Astrocyte (in vitro differentiated cells and primary cell): ENCODE results near the gene CRB2. TPM values are rescaled to one million over a fixed set of nuclear protein-coding genes. Genes with fewer than 3 reads are reported as not detected.
A peak's percentile ranks its signal among the peaks of the same experiment; 100 is the strongest.

Experiments used
- DNase-seq: peaks from one replicate; pipeline ENCODE4 v3.0.0-alpha.2; 2010; ENCODE audit warnings: low read depth
- FAIRE-seq: peaks from 2 replicates; lab custom pipeline; 2011; peaks lifted over from hg19 to GRCh38; lab: Jason Lieb, UNC
- H2AFZ ChIP-seq: 2 replicates; pipeline ENCODE4 v1.6.0; 2012; ENCODE audit warnings: low read depth, low read length, inconsistent platforms
- H3K27ac ChIP-seq: 2 replicates; pipeline ENCODE4 v1.5.1; 2011; ENCODE audit warnings: low read depth, low read length, inconsistent platforms
- H3K27me3 ChIP-seq: 2 replicates; pipeline ENCODE4 v1.6.0; 2011; ENCODE audit warnings: low read length, inconsistent platforms; ENCODE audit not compliant: insufficient read depth
- H3K36me3 ChIP-seq: 2 replicates; pipeline ENCODE4 v1.5.1; 2011; ENCODE audit warnings: low read length, inconsistent platforms; ENCODE audit not compliant: insufficient read depth
- H3K4me1 ChIP-seq: 2 replicates; pipeline ENCODE4 v1.5.1; 2011; ENCODE audit warnings: low read length, inconsistent platforms; ENCODE audit not compliant: insufficient read depth
- H3K4me2 ChIP-seq: 2 replicates; pipeline ENCODE4 v1.6.0; 2012; ENCODE audit warnings: low read length, inconsistent platforms
- H3K4me3 ChIP-seq: 2 replicates; pipeline ENCODE4 v1.5.1; 2011; ENCODE audit warnings: low read depth, mild to moderate bottlenecking, low read length, inconsistent platforms; ENCODE audit not compliant: insufficient read depth
- H3K79me2 ChIP-seq: 2 replicates; pipeline ENCODE4 v1.6.0; 2012; ENCODE audit warnings: mild to moderate bottlenecking, low read length, inconsistent platforms; ENCODE audit not compliant: insufficient read depth
- H3K9ac ChIP-seq: 2 replicates; pipeline ENCODE4 v1.6.0; 2012; ENCODE audit warnings: mild to moderate bottlenecking, low read length, inconsistent platforms
- H3K9me3 ChIP-seq: 2 replicates; pipeline ENCODE4 v1.5.1; 2012; ENCODE audit warnings: low read depth, mild to moderate bottlenecking, low read length, inconsistent platforms; ENCODE audit not compliant: insufficient read depth
- H4K20me1 ChIP-seq: 2 replicates; pipeline ENCODE4 v1.6.0; 2012; ENCODE audit warnings: low read length, inconsistent platforms; ENCODE audit not compliant: insufficient read depth
- H3K27ac Mint-ChIP-seq: one replicate; pipeline ENCODE4 v1.8.0; 2021; ENCODE audit warnings: mild to moderate bottlenecking, mixed read lengths; ENCODE audit not compliant: unreplicated experiment
- H3K27me3 Mint-ChIP-seq: one replicate; pipeline ENCODE4 v1.8.0; 2021; ENCODE audit warnings: low read depth, mixed read lengths; ENCODE audit not compliant: unreplicated experiment
- H3K36me3 Mint-ChIP-seq: one replicate; pipeline ENCODE4 v1.8.0; 2021; ENCODE audit warnings: low read depth, mixed read lengths; ENCODE audit not compliant: unreplicated experiment
- H3K4me1 Mint-ChIP-seq: one replicate; pipeline ENCODE4 v1.8.0; 2021; ENCODE audit warnings: low read depth, mixed read lengths; ENCODE audit not compliant: unreplicated experiment
- H3K4me3 Mint-ChIP-seq: one replicate; pipeline ENCODE4 v1.8.0; 2021; ENCODE audit warnings: mild to moderate bottlenecking, moderate library complexity, mixed read lengths; ENCODE audit not compliant: unreplicated experiment
- H3K9me3 Mint-ChIP-seq: one replicate; pipeline ENCODE4 v1.8.0; 2021; ENCODE audit warnings: mild to moderate bottlenecking, mixed read lengths; ENCODE audit not compliant: unreplicated experiment
- EZH2 ChIP-seq: IDR thresholded peaks from 2 replicates; pipeline ENCODE4 v1.6.1; 2012; ENCODE audit warnings: mild to moderate bottlenecking, low read length, inconsistent platforms; ENCODE audit not compliant: insufficient read depth
- total RNA-seq: library from RNA; stranded (reverse); gene quantifications from 2 replicates; pipeline ENCODE4 v1.2.1, GENCODE V29; 2021
- TF ChIP-seq, protein P1 (sequence below): IDR thresholded peaks from 2 replicates; pipeline ENCODE4 v1.5.1; 2011; ENCODE audit warnings: low read depth, mild to moderate bottlenecking, inconsistent platforms, low read length, moderate library complexity; ENCODE audit not compliant: insufficient read depth

Gene CRB2
- total RNA-seq, 1 donor from 2014 or later = 2.4 TPM

DNA sequence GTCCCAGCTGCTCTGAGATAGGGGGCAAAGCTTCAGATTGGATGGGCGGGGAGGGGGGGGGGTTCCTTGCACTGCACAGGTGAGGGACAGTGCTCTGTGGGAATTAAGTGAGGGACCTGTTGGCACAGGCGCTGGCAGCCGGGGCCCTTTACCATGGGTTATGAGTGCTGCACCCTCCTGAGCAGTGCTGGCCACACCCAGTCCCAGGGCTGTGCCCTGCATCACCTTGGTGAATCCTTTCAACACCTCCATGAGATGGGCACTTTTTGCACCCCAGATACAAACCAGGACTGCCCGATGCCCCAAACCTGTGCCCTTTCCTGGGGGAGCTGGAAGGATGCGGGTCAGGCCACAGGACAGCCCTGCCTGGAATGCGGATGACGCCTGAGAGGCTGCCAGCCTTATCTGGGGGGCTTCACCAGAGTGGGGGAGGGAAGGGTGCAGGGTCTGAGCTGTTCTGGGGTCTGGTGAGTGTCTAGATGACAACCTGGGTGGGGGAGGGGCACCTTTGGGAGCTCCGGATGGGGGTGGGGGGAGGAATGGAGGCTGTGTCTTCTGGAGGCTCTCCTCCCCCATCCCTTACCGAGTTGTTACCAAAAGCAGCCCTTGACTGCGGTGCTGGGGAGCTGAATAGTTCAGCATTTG is 5.2 kb downstream of the CRB2 start:
- Mint-ChIP-seq H3K9me3 (no peaks in the 10 kb centered on the region), H3K27me3 (peaks cover 3% of the 10 kb centered on the region), H3K27ac (no peak overlapping the region), H3K36me3 (no peaks in the 10 kb centered on the region), H3K4me3 (no peak overlapping the region), H3K4me1 (peaks cover 47% of the 10 kb centered on the region)
- no peak overlapping the region for H3K4me3 ChIP-seq
- FAIRE-seq (no peak), DNase-seq (no peak)
- H2AFZ ChIP-seq = no peak overlapping the region
- H3K36me3 ChIP-seq = no peaks in the 10 kb centered on the region
- no peak overlapping the region for H3K4me2 ChIP-seq
- no peak overlapping the region for H3K27ac ChIP-seq
- no peaks in the 10 kb centered on the region for H3K9me3 ChIP-seq
- no peak overlapping the region for H3K9ac ChIP-seq
- no peak for TF ChIP-seq EZH2
- H3K4me1 ChIP-seq = peaks cover 17% of the 10 kb centered on the region
- peaks cover 6% of the 10 kb centered on the region for H3K27me3 ChIP-seq
- no peaks in the 10 kb centered on the region for H4K20me1 ChIP-seq
- no peaks in the 10 kb centered on the region for H3K79me2 ChIP-seq

DNA sequence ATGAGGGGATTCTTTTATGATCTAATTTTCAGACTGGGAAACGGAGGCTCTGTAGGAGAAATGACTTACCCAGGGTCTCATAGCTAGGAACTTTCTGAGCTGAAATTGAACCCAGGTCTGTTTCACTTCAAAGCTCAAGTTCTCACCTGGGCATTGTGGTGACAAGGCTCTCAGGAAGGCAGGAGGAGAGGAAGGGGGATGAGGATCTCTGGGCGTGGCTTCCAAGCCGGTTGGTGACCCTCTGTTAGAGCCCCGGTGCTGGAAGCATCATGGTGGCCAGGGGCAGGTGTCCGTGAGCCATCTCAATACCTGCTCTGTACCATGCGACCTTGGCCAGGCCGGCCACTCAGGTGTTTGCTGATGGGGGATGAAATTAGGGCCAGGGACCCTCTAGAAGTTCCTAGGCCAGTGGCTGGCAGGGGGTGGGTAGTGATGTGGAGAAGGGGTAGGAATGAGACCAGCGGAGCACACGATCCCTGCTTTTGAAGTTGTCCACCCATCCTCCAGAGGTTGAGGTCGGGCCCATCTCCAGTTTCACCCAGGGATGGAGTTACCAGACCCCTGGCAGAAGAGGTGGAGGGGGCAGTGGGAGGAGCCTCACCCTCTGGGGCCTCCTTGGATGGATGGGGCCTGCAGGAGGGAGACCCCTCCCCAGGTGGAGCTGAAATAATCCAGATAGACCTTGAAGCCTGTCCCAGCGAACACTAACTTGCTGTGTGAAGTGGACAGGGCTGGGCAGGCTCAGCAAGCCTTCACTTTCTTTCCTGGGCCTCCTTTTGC is 5.9 kb downstream of the CRB2 start:
- no peak for FAIRE-seq
- peaks cover 42% of the 10 kb centered on the region for H3K4me1 Mint-ChIP-seq
- H3K4me1 ChIP-seq = peaks cover 13% of the 10 kb centered on the region

DNA sequence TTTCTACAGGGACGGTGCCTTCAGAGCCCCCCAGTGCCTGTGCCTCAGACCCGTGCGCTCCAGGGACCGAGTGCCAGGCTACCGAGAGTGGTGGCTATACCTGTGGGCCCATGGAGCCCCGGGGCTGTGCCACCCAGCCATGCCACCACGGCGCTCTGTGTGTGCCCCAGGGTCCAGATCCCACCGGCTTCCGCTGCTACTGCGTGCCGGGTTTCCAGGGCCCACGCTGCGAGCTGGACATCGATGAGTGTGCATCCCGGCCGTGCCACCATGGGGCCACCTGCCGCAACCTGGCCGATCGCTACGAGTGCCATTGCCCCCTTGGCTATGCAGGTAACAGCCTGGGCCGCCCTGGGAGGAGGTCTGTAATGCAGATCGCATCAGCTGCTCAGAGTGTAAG is 6.9 kb downstream of the CRB2 start:
- H4K20me1 ChIP-seq = no peaks in the 10 kb centered on the region
- Mint-ChIP-seq H3K9me3 (no peaks in the 10 kb centered on the region), H3K4me1 (peaks cover 41% of the 10 kb centered on the region), H3K36me3 (no peaks in the 10 kb centered on the region), H3K4me3 (no peak overlapping the region), H3K27ac (no peak overlapping the region), H3K27me3 (peaks cover 2% of the 10 kb centered on the region)
- H3K27me3 ChIP-seq = no peaks in the 10 kb centered on the region
- H3K9me3 ChIP-seq = no peaks in the 10 kb centered on the region
- H3K4me1 ChIP-seq = peaks cover 12% of the 10 kb centered on the region
- no peaks in the 10 kb centered on the region for H3K36me3 ChIP-seq
- FAIRE-seq = no peak
- no peak overlapping the region for H3K4me3 ChIP-seq
- H3K27ac ChIP-seq = no peak overlapping the region
- H3K9ac ChIP-seq = no peak overlapping the region
- DNase-seq = no peak
- no peaks in the 10 kb centered on the region for H3K79me2 ChIP-seq
- TF ChIP-seq, protein P1, sequence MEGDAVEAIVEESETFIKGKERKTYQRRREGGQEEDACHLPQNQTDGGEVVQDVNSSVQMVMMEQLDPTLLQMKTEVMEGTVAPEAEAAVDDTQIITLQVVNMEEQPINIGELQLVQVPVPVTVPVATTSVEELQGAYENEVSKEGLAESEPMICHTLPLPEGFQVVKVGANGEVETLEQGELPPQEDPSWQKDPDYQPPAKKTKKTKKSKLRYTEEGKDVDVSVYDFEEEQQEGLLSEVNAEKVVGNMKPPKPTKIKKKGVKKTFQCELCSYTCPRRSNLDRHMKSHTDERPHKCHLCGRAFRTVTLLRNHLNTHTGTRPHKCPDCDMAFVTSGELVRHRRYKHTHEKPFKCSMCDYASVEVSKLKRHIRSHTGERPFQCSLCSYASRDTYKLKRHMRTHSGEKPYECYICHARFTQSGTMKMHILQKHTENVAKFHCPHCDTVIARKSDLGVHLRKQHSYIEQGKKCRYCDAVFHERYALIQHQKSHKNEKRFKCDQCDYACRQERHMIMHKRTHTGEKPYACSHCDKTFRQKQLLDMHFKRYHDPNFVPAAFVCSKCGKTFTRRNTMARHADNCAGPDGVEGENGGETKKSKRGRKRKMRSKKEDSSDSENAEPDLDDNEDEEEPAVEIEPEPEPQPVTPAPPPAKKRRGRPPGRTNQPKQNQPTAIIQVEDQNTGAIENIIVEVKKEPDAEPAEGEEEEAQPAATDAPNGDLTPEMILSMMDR = no peak
- no peak for TF ChIP-seq EZH2
- H2AFZ ChIP-seq = no peak overlapping the region
- no peak overlapping the region for H3K4me2 ChIP-seq

More for the DNA sequence above, 5.9 kb downstream of the CRB2 start:
- Histone ChIP-seq H2AFZ (no peak overlapping the region), H3K9ac (no peak overlapping the region), H3K9me3 (no peaks in the 10 kb centered on the region), H3K36me3 (no peaks in the 10 kb centered on the region), H3K79me2 (no peaks in the 10 kb centered on the region), H3K4me2 (no peak overlapping the region), H3K27me3 (no peaks in the 10 kb centered on the region), H3K4me3 (no peak overlapping the region), H3K27ac (no peak overlapping the region), H4K20me1 (no peaks in the 10 kb centered on the region)
- TF ChIP-seq EZH2 = no peak
- TF ChIP-seq, protein P1 = no peak
- Mint-ChIP-seq H3K9me3 (no peaks in the 10 kb centered on the region), H3K36me3 (no peaks in the 10 kb centered on the region), H3K4me3 (peak overlapping the region; percentile 60), H3K27ac (peak overlapping the region; percentile 72), H3K27me3 (no peaks in the 10 kb centered on the region)
- no peak for DNase-seq
